ENCODE measurements around the gene CUBN. TPM values are rescaled to one million over a fixed set of nuclear protein-coding genes. Genes with fewer than 3 reads are reported as not detected.

The CUBN gene
- total RNA-seq, 2 experiments from 2014 or later, result 7.9 to 9.2 TPM

GRCh38 chr10:17092216-17092944 is 37.2 kb downstream of the CUBN start:
- no peaks in the 10 kb centered on the region for H3K4me1 Mint-ChIP-seq (ENCODE audit: low read depth)
- peaks cover 4% of the 10 kb centered on the region for H3K9me3 Mint-ChIP-seq
- Histone ChIP-seq H3K27ac (ENCODE audit: low read depth in 1 of 2, low read length in 2 of 2) (no peak overlapping the region), H3K27me3 (ENCODE audit: control insufficient read depth in 1 of 2, insufficient read depth in 2 of 2, low read length in 2 of 2) (no peaks in the 10 kb centered on the region), H3K4me1 (ENCODE audit: insufficient read depth, low read length) (no peaks in the 10 kb centered on the region), H3K4me3 (ENCODE audit: low read length) (no peak overlapping the region), H3K36me3 (ENCODE audit: insufficient read depth, low read length) (no peaks in the 10 kb centered on the region), H3K9me3 (ENCODE audit: control insufficient read depth in 1 of 2, insufficient read depth in 1 of 2, low read length in 2 of 2) (peaks cover 0 to 4% of the 10 kb centered on the region in 2 experiments)
- no peaks in the 10 kb centered on the region for H3K27me3 Mint-ChIP-seq
- DNase-seq (no peak), ATAC-seq (ENCODE audit: poor library complexity) (no peak)
- no peak overlapping the region for H3K4me3 Mint-ChIP-seq
- POLR2A ChIA-PET, result no interaction called here
- CTCF ChIA-PET, result interaction anchor here (0.6 kb wide), 1 partner anchor 35 kb away, joined by 3 read pairs; no protein-coding TSS in a partner anchor
- H3K27ac Mint-ChIP-seq, result no peak overlapping the region
- no peak for TF ChIP-seq CTCF (IDR thresholded peaks at IDR 0.05)
- intact Hi-C loops (cut with DNase I, micrococcal nuclease), result no loop called here
- peaks cover 31% of the 10 kb centered on the region for H3K36me3 Mint-ChIP-seq (ENCODE audit: low read depth)

DNA sequence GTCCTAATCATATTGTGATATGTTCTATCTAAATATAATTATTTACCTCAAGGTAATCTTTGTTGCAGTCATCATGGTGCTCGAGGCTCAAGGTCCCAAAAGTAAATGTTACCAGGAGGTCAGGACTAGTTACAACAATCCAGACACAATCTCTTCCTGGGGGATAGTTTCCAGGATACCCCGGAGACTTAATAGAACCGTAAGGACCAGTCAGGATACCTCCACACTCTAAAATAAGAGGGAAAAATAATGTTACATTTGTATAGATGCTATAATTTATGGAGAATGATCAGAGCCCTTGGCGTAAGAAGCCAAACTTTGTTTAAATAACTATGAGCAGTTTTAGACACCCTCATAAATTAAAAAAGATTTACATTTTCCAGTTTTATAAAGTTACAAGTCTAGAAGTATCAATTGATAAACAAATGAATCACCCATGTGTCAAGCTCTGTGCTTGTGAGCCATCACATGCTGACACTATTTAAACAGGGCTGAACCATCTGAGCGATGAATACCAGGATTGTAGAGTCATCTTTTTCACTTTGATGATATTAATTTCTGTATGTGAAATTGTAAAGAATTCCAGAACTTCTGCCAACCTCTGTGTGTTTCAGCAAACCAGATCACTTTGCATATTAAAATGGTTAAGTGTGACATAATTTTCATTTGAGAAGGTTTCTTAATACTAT is 41.3 kb downstream of the CUBN start:
- Mint-ChIP-seq H3K27me3 (no peaks in the 10 kb centered on the region), H3K27ac (no peak overlapping the region), H3K4me1 (ENCODE audit: low read depth) (no peaks in the 10 kb centered on the region), H3K4me3 (no peak overlapping the region), H3K36me3 (ENCODE audit: low read depth) (peaks cover 43% of the 10 kb centered on the region), H3K9me3 (no peaks in the 10 kb centered on the region)
- ChIA-PET CTCF (interaction anchor here (1.3 kb wide), 1 partner anchor 49 kb away, joined by 3 read pairs; no protein-coding TSS in a partner anchor), POLR2A (no interaction called here)
- Histone ChIP-seq H3K36me3 (ENCODE audit: insufficient read depth, low read length) (peaks cover 9% of the 10 kb centered on the region), H3K4me3 (ENCODE audit: low read length) (no peak overlapping the region), H3K27me3 (ENCODE audit: control insufficient read depth in 1 of 2, insufficient read depth in 2 of 2, low read length in 2 of 2) (no peaks in the 10 kb centered on the region), H3K27ac (ENCODE audit: low read depth in 1 of 2, low read length in 2 of 2) (no peak overlapping the region), H3K9me3 (ENCODE audit: control insufficient read depth in 1 of 2, insufficient read depth in 1 of 2, low read length in 2 of 2) (no peaks in the 10 kb centered on the region), H3K4me1 (ENCODE audit: insufficient read depth, low read length) (no peaks in the 10 kb centered on the region)
- intact Hi-C loops (cut with DNase I, micrococcal nuclease), result no loop called here
- DNase-seq (no peak), ATAC-seq (ENCODE audit: poor library complexity) (no peak)
- no peak for TF ChIP-seq CTCF (IDR thresholded peaks at IDR 0.05)

GRCh38 chr10:17086865-17087367 is 42.7 kb downstream of the CUBN start:
- Mint-ChIP-seq H3K9me3 (no peaks in the 10 kb centered on the region), H3K27me3 (no peaks in the 10 kb centered on the region), H3K36me3 (ENCODE audit: low read depth) (peaks cover 43% of the 10 kb centered on the region), H3K27ac (no peak overlapping the region), H3K4me1 (ENCODE audit: low read depth) (no peaks in the 10 kb centered on the region), H3K4me3 (no peak overlapping the region)
- ATAC-seq (ENCODE audit: poor library complexity) (no peak), DNase-seq (no peak)
- H3K27me3 ChIP-seq (ENCODE audit: control insufficient read depth in 1 of 2, insufficient read depth in 2 of 2, low read length in 2 of 2), result no peaks in the 10 kb centered on the region
- peaks cover 14% of the 10 kb centered on the region for H3K36me3 ChIP-seq (ENCODE audit: insufficient read depth, low read length)
- intact Hi-C loops (cut with DNase I, micrococcal nuclease), result no loop called here
- CTCF ChIA-PET, result interaction anchor here (1.3 kb wide), 1 partner anchor 48 kb away, joined by 3 read pairs; no protein-coding TSS in a partner anchor
- H3K4me3 ChIP-seq (ENCODE audit: low read length), result no peak overlapping the region
- H3K9me3 ChIP-seq (ENCODE audit: control insufficient read depth in 1 of 2, insufficient read depth in 1 of 2, low read length in 2 of 2), result no peaks in the 10 kb centered on the region
- POLR2A ChIA-PET, result no interaction called here
- no peaks in the 10 kb centered on the region for H3K4me1 ChIP-seq (ENCODE audit: insufficient read depth, low read length)
- H3K27ac ChIP-seq (ENCODE audit: low read depth in 1 of 2, low read length in 2 of 2), result no peak overlapping the region
- TF ChIP-seq CTCF (IDR thresholded peaks at IDR 0.05), result no peak

All from CD4-positive, alpha-beta T cell (primary cell).